Hepatocyte (in vitro differentiated cells): ENCODE data around the gene TNS3.
"Not testable (repeated sequence)": the region's sequence is repeated elsewhere in the genome, so short reads cannot be mapped to it uniquely, and the experiment has no call there.

ENCODE experiments used
- EZH2 ChIP-seq: fragments of 200-600 bp; sonication (generic); IDR thresholded peaks from 2 replicates; pipeline ENCODE4 v1.6.1; 2016; ENCODE audit warnings: antibody characterized with exemption, mild to moderate bottlenecking, borderline replicate concordance
- EZH2phosphoT487 ChIP-seq: fragments of 200-600 bp; sonication (generic); IDR thresholded peaks from one replicate; pipeline ENCODE4 v1.6.1; 2018; ENCODE audit warnings: antibody characterized with exemption, mild to moderate bottlenecking, low read depth, moderate library complexity; ENCODE audit not compliant: unreplicated experiment, severe bottlenecking
- TF ChIP-seq, protein P1 (sequence below): fragments of 200-600 bp; sonication (generic); IDR thresholded peaks from 2 replicates; pipeline ENCODE4 v1.5.1; 2016; ENCODE audit warnings: antibody characterized with exemption, mild to moderate bottlenecking; ENCODE audit not compliant: poor library complexity

DNA sequence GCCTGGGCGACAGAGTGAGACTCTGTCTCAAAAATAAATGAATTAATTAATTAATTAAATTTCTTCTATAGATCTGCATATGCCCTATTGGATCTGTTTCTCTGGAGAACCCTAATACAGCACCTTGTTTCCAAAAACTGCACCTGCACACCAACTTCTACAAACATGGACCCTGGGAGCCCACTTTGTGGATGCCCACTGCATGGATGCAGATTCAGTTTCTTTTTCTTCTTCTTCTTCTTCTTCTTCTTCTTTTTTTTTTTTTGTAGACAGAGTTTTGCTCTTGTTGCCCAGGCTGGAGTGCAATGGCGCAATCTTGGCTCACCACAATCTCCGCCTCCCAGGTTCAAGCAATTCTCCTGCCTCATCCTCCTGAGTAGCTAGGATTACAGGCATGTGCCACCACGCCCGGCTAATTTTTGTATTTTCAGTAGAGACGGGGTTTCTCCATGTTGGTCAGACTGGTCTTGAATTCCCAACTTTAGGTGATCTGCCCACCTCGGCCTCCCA is 4.3 kb upstream of the TNS3 start:
- TF ChIP-seq, protein P1, sequence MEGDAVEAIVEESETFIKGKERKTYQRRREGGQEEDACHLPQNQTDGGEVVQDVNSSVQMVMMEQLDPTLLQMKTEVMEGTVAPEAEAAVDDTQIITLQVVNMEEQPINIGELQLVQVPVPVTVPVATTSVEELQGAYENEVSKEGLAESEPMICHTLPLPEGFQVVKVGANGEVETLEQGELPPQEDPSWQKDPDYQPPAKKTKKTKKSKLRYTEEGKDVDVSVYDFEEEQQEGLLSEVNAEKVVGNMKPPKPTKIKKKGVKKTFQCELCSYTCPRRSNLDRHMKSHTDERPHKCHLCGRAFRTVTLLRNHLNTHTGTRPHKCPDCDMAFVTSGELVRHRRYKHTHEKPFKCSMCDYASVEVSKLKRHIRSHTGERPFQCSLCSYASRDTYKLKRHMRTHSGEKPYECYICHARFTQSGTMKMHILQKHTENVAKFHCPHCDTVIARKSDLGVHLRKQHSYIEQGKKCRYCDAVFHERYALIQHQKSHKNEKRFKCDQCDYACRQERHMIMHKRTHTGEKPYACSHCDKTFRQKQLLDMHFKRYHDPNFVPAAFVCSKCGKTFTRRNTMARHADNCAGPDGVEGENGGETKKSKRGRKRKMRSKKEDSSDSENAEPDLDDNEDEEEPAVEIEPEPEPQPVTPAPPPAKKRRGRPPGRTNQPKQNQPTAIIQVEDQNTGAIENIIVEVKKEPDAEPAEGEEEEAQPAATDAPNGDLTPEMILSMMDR, result not testable (repeated sequence)
- not testable (repeated sequence) for TF ChIP-seq EZH2, EZH2phosphoT487
